HG03565 (cell line): Measurements from ENCODE around the gene PTCSC3.

Experiments
- ATAC-seq: cut with Tn5 transposase; IDR thresholded peaks from one replicate; pipeline ENCODE4 v1.9.1; 2021; ENCODE audit warnings: mild to moderate bottlenecking, moderate library complexity; ENCODE audit not compliant: unreplicated experiment

The PTCSC3 gene

GRCh38 chr14:36086629-36087395 lies 89.7 kb downstream of the PTCSC3 start:
- ATAC-seq: no peak

GRCh38 chr14:36085861-36086260 lies 90.7 kb downstream of the PTCSC3 start:
- no peak for ATAC-seq
